Cardiac septum (tissue), 1 donor: ENCODE measurements around the gene COPE. TPM values are rescaled to one million over a fixed set of nuclear protein-coding genes. Genes with fewer than 3 reads are reported as not detected.

Source experiments
- DNase-seq: peaks from one replicate; pipeline ENCODE4 v3.0.0-alpha.2; 2020; ENCODE audit warnings: low spot score
- intact Hi-C: fragments of 100-400 bp; cut with DNase I; formaldehyde crosslinking; loops from one replicate; pipeline ENCODE4 v1.14.0; 2022
- total RNA-seq: library from RNA; stranded (reverse); fragmentation: NEBNext Ultra II Directional; extraction: Animal tissue kit (Norgen Biotek cat#: 25700); gene quantifications from one replicate; pipeline ENCODE4 v1.2.1, GENCODE V29; 2021
- donor health status: DM: no; HTN: no; CAD: no.

The COPE gene
- total RNA-seq, 1 donor from 2014 or later: 133 TPM

GRCh38 chr19:18871543-18871942 lies 47.6 kb downstream of the COPE start:
- intact Hi-C loops: no loop called here
- DNase-seq: no peak

DNA sequence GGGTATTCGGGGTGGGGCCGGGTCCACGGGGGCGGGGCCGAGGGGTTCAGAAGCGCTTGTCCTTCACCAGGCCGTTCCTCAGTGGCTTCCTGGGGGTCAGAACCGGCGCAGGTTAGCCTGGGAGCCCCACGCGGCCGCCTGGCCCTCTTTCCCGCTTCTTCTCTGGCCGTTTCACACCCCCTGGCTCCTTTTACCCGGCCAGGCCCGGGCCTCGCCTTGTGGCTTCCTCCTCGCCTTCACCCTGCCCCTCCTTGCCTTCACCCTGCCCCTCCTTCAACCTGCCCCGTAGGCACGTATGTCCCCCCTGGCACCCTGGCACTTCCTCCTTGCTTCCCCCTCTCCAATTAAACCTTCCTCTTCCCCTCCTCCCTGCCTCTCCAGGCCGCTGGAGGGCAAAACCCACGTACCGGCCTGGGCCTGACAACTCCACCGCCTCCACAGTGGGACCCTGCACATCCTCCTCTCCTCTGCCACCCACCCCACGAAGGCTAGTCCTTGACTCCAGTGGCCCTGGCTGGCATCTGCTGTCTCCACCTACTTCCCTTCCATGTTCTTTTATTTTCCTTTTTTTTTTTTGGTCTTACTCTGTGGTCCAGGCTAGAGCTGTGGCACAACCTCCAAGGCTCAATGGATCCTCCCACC lies 48.5 kb downstream of the COPE start:
- DNase-seq: no peak
- intact Hi-C loops: no loop called here

DNA sequence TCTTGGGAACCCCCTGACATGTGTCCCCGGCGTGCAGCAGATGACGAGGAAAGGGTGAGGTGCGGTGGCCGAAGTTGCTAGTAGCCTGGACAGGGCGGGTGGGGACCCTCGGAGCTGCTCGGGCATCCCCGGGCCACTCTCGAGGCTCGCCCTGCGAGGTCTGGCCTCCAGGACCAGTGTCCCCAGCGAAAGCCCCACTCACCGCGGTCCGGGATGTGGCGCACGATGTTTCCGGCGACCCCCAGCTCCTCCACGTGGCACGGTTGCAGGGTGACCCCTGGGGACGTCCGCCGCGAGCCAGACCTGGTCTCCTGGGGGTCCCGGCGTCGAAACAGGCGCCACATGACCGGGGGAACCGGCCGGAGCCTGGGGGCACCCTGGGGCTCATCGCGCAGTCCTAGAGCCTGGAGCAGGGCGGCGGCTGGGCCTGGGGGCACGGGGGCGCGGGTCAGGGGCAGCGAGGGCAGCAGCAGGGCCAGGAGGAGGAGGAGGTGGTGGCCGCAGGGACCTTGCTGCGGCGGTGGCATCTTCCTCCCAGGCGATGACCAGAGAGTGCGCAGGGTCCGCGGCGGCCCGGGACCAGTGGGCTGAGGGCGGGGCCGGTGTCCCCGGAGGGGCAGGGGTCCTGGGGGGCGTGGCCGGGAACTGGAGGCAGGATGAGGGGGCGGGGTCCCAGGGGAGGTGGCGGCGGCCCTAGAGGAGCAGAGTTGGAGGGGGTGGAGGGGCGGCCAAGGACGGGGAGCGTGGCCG lies 49.2 kb downstream of the COPE start:
- intact Hi-C loops: no loop called here
- no peak for DNase-seq

DNA sequence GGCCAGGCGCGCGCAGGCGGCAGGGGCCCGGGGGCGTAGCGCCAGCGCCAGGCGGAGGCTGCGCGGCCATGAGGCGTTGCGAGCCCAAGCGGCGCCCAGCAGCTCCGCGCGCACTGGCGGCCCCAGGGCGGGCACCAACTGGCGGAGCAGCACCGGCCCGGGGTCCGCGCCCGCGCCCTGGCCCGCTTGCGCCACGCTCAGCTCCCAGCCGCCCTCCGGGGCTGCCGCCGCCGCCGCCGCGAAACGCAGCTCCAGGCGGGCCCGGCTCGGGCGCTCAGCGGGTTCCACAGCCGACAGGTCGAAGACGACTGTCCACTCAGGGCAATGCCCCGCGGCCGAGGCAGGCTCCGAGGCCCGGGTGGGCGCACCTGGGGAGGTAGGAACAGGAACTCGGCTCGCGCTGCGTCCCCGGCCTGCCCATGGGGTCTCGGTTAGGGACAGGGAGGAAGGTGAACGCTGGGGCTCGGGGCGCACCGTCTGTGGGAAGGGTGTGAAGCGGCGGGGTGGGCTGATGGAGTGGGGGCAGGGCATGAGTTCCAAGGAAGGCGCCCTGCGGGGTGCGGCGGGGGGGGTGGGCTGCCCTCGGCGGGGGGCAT lies 50.1 kb downstream of the COPE start:
- intact Hi-C loops: no loop called here
- no peak for DNase-seq

DNA sequence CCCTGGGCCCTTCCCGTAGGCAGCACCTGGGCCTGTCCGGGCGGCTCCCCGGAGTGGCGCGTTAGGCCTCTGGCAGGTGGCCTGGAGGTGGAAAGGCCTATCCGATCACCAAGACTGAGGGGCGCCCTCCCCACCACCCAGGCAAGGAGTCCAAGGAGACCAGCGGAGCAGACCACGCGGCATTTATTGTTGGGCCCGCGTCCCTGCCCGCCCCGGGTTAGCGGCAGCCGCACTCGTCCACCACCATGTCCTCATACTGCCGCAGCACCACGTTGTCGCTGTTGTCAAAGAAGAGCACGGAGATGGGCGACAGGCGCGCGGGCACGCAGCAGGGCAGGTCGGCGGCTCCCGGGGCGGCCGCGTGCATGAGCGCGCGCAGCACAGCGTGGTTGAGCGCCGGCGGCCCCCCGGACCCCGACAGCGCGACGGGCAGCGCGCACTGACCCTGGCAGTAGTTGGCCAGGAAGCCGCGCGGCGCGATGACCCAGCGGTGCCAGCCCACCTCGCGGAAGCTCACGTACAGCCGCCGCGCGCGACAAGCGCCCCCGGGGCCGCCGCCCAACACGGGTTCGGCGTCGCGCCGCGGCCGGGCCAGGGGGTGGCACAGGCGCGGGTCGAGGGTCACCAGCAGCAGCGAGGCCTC lies 50.7 kb downstream of the COPE start:
- intact Hi-C loops: no loop called here
- no peak for DNase-seq

DNA sequence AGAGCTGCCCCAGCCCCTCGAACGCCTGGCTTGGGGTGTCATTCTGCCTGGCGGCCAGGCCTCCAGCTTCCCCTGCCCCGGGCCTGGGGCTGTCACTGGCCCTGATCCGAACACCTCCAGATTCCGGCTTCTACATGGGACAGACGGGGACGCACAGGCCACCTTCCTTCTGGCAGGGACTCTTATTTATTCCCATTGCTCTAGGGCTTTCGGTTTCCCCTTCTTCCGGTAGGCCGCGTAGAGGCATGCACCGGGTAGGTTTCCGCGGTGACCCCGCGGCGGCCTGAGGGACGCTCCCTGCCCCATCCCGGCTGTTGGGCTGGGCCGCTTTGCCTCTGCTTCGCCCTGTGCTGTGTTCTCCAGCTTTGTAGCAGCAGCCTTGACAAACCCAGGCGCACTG lies 51.4 kb downstream of the COPE start:
- intact Hi-C loops: no loop called here
- no peak for DNase-seq

DNA sequence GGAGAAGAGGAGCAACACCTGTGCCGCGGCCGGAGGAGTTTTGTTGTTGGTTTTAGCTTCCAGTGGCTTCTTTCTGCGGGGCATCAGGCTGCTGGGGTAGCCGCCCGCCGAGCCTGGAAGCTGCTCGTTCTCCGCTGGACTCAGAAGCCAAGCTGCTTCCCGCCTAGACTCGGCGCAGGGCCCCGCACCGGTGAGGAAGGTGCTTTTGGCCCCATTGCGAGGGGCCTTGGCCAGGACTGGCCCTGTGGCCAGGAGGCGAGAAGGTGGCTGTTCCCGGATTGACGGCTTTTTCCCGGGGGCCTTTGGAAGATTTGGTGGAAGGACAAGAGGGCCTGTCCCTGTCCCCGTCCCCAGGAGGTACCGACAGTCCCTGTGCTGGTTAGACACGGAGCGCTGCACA lies 52.0 kb downstream of the COPE start:
- intact Hi-C loops: no loop called here
- DNase-seq: no peak

- no peak for DNase-seq
- intact Hi-C loops: no loop called here
Measured at GRCh38 chr19:18866800-18867123, 52.4 kb downstream of the COPE start.

- intact Hi-C loops: no loop called here
Measured at GRCh38 chr19:18865973-18866799, 53.0 kb downstream of the COPE start.

GRCh38 chr19:18865106-18865972 lies 53.8 kb downstream of the COPE start:
- no peak for DNase-seq
- intact Hi-C loops: no loop called here

More at GRCh38 chr19:18865973-18866799, 53.0 kb downstream of the COPE start:
- DNase-seq: peak; percentile 84

DNA sequence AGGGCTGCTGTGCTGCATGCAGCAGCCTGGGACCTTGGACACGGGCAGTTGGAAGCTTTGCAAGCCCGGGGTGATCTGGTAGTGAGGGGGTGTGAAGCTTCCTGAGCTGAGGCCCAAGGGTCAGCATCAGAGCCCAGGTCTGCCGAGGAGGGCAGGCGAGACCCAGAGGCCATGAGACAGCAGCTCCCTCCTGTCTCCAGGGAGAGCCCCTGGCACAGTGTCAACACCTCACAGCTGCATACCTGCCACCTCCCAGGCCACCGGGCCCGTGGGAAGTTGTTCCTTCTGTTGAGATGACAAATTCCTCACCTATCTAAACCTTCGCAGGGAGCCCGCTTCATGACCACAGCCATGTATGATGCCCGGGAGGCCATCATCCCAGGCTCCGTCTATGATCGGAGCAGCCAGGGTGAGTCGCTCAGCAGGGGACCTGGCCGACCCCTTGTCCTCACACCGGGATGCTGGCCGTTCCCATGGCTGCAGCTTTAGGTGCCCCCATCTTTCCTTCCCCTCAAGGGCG lies 55.3 kb downstream of the COPE start:
- DNase-seq: no peak
- intact Hi-C loops: no loop called here

- DNase-seq: no peak
- intact Hi-C loops: no loop called here
Measured at GRCh38 chr19:18862976-18863842, 56.0 kb downstream of the COPE start.

- DNase-seq: no peak
- intact Hi-C loops: no loop called here
Measured at GRCh38 chr19:18861917-18862316, 57.3 kb downstream of the COPE start.

- intact Hi-C loops: no loop called here
- DNase-seq: no peak
Measured at GRCh38 chr19:18861235-18861634, 58.0 kb downstream of the COPE start.

- intact Hi-C loops: no loop called here
- DNase-seq: no peak
Measured at GRCh38 chr19:18860725-18861124, 58.5 kb downstream of the COPE start.

GRCh38 chr19:18860302-18860700 lies 58.9 kb downstream of the COPE start:
- intact Hi-C loops: no loop called here
- no peak for DNase-seq

GRCh38 chr19:18859676-18860301 lies 59.4 kb downstream of the COPE start:
- DNase-seq: no peak
- intact Hi-C loops: no loop called here
